Ishikawa (cell line): ENCODE results near the gene C16orf92.

Source experiments
- CREB1 ChIP-seq: IDR thresholded peaks from 2 replicates; pipeline ENCODE4 v1.6.1; 2012; ENCODE audit warnings: low read depth
- EP300 ChIP-seq: IDR thresholded peaks from 2 replicates; pipeline ENCODE4 v1.6.1; 2012; ENCODE audit warnings: borderline replicate concordance
- FOXM1 ChIP-seq: IDR thresholded peaks from 2 replicates; pipeline ENCODE4 v1.6.1; 2012; ENCODE audit warnings: low read depth, borderline replicate concordance
- NFIC ChIP-seq: IDR thresholded peaks from 2 replicates; pipeline ENCODE4 v1.6.1; 2012
- RAD21 ChIP-seq: IDR thresholded peaks from 2 replicates; pipeline ENCODE4 v1.6.1; 2012; ENCODE audit warnings: low read depth
- TAF1 ChIP-seq: IDR thresholded peaks from 2 replicates; pipeline ENCODE4 v1.6.1; 2012; ENCODE audit warnings: low read depth, mild to moderate bottlenecking
- TEAD4 ChIP-seq: IDR thresholded peaks from 2 replicates; pipeline ENCODE4 v1.6.1; 2012
- YY1 ChIP-seq: IDR thresholded peaks from 2 replicates; pipeline ENCODE4 v1.6.1; 2012; ENCODE audit warnings: low read depth
- ZBTB7A ChIP-seq: IDR thresholded peaks from 2 replicates; pipeline ENCODE4 v1.6.1; 2012; ENCODE audit warnings: low read depth

DNA sequence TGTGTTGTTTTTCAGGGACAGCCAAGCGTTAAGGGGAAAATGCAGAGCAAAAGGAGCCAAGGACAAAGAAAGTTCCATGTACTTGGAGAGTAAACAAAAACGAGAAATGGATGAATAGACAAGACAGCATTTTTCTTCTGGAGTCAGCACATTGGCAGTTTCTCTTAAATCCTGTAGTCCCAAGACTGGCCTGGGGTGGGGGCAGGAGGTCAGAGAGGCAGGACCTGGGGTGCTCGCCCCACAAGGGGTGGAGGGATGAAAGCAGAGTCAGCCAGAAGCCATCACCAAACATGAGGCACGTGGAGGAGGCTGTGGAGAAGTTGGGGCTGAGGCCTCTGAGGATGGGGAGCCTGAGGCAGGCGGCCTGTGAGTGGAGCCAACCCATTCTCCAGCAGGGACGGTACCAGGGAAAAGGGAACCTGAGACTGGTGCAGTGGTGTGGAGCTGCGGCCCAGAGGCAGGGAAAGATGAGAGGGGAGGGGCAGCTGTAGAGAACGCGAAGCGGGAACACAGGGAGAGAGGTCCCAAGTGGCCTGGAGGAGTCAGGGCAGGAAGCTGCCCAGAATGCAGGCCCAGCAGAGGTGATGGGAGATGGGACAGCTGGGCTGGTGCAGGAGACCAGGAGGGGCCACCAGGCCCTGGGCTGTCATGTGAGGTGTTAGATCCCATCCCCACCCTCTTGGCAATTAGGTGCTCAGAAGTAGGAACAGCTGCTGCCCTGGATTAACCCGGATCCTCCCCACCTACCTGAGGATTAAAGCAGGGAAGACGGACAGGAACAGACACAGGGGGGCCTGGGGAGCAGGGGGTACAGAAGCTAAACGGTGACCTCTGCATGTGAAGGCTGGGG is 4.8 kb downstream of the C16orf92 start:
- TF ChIP-seq TAF1 (no peak), EP300 (no peak), FOXM1 (no peak), RAD21 (no peak), NFIC (no peak), TEAD4 (no peak), ZBTB7A (no peak), CREB1 (no peak), YY1 (no peak)
